Colonic mucosa (tissue), 4 donors: ENCODE measurements around the gene POLR3C. TPM values are rescaled to one million over a fixed set of nuclear protein-coding genes. Genes with fewer than 3 reads are reported as not detected.
"Not testable (repeated sequence)": the region's sequence is repeated elsewhere in the genome, so short reads cannot be mapped to it uniquely, and the experiment has no call there.

Experiments used
- DNase-seq: peaks from one replicate; pipeline ENCODE4 v3.0.0-alpha.2; 2020
- H3K27ac ChIP-seq: fragments of 200-600 bp; one replicate; pipeline ENCODE4 v1.8.0; 2021
- H3K27me3 ChIP-seq: fragments of 200-600 bp; one replicate; pipeline ENCODE4 v1.8.0; 2021
- H3K36me3 ChIP-seq: fragments of 200-600 bp; one replicate; pipeline ENCODE4 v1.8.0; 2021
- H3K4me1 ChIP-seq: fragments of 200-600 bp; one replicate; pipeline ENCODE4 v1.8.0; 2021; ENCODE audit warnings: mild to moderate bottlenecking
- H3K4me3 ChIP-seq: fragments of 200-600 bp; one replicate; pipeline ENCODE4 v1.8.0; 2021
- H3K9ac ChIP-seq, 2 donors: one replicate each; pipeline ENCODE4 v1.7.0; 2013; ENCODE audit warnings: control low read depth in 2 of 2, low read depth in 2 of 2, low read length in 2 of 2
- H3K9me3 ChIP-seq: fragments of 200-600 bp; one replicate; pipeline ENCODE4 v1.8.0; 2021
- CTCF ChIP-seq: fragments of 200-600 bp; IDR thresholded peaks from one replicate; pipeline ENCODE4 v1.8.0; 2022; ENCODE audit warnings: antibody characterized with exemption, mild to moderate bottlenecking
- intact Hi-C: fragments of 100-400 bp; cut with DNase I; formaldehyde crosslinking; loops from one replicate; pipeline ENCODE4 v1.14.1; 2022
- total RNA-seq, 2 donors: library from RNA; stranded (reverse); fragmentation: NEBNext Ultra II Directional in 1 of 2; extraction: Animal tissue kit (Norgen Biotek cat#: 25700) in 1 of 2; gene quantifications; one replicate each; pipeline ENCODE4 v1.2.1, GENCODE V29; 2021
- donor health status: healthy.
- donor health status: DM: no; HTN: no; CAD: no.
- donor health status: DM: no; HTN: no; CAD: no.

POLR3C gene
- total RNA-seq, 2 donors from 2014 or later, result 17.2 to 18.8 TPM

GRCh38 chr1:145806408-145806807, 17.6 kb upstream of the POLR3C start:
- intact Hi-C loops, result no loop called here
- Histone ChIP-seq H3K4me1 (no peaks in the 10 kb centered on the region), H3K27ac (no peak overlapping the region), H3K9me3 (no peaks in the 10 kb centered on the region), H3K4me3 (no peak overlapping the region), H3K9ac (no peak overlapping the region), H3K36me3 (no peaks in the 10 kb centered on the region), H3K27me3 (no peaks in the 10 kb centered on the region)
- TF ChIP-seq CTCF, result no peak
- no peak for DNase-seq

GRCh38 chr1:145806844-145807243, 17.2 kb upstream of the POLR3C start:
- Histone ChIP-seq H3K27me3 (no peaks in the 10 kb centered on the region), H3K4me3 (no peak overlapping the region), H3K36me3 (no peaks in the 10 kb centered on the region), H3K27ac (no peak overlapping the region), H3K4me1 (no peaks in the 10 kb centered on the region), H3K9ac (no peak overlapping the region), H3K9me3 (no peaks in the 10 kb centered on the region)
- DNase-seq, result no peak
- no peak for TF ChIP-seq CTCF
- intact Hi-C loops, result no loop called here

- H3K27me3 ChIP-seq, H3K9ac ChIP-seq, H3K4me3 ChIP-seq, DNase-seq, H3K4me1 ChIP-seq, H3K9me3 ChIP-seq, H3K36me3 ChIP-seq, H3K27ac ChIP-seq, intact Hi-C loops: not testable (repeated sequence)
Observed at GRCh38 chr1:145812977-145813810, 10.8 kb upstream of the POLR3C start.

GRCh38 chr1:145818095-145818494, 5.9 kb upstream of the POLR3C start:
- DNase-seq, intact Hi-C loops, H3K27ac ChIP-seq, H3K27me3 ChIP-seq, H3K4me3 ChIP-seq, H3K9me3 ChIP-seq, H3K9ac ChIP-seq, H3K4me1 ChIP-seq, H3K36me3 ChIP-seq: not testable (repeated sequence)

- intact Hi-C loops, H3K4me1 ChIP-seq, H3K9ac ChIP-seq, H3K36me3 ChIP-seq, H3K4me3 ChIP-seq, DNase-seq, H3K27ac ChIP-seq, H3K27me3 ChIP-seq, H3K9me3 ChIP-seq: not testable (repeated sequence)
Observed at GRCh38 chr1:145822779-145823331, 1.1 kb upstream of the POLR3C start.

- peak overlapping the region; percentile 82 for H3K4me3 ChIP-seq
- H3K27ac ChIP-seq, result peak overlapping the region; percentile 93
- H3K36me3 ChIP-seq, result peaks cover 4% of the 10 kb centered on the region
- DNase-seq, result no peak
- no peaks in the 10 kb centered on the region for H3K9me3 ChIP-seq
- no peaks in the 10 kb centered on the region for H3K4me1 ChIP-seq
- H3K27me3 ChIP-seq, result no peaks in the 10 kb centered on the region
- no peak for TF ChIP-seq CTCF
- intact Hi-C loops, result no loop called here
- H3K9ac ChIP-seq, result peak overlapping the region; percentile 87 to 94
Observed at GRCh38 chr1:145824499-145824842, 471 bp downstream of the POLR3C start.

- DNase-seq, result no peak
Observed at GRCh38 chr1:145826030-145826429, 2.0 kb downstream of the POLR3C start.

More at GRCh38 chr1:145826030-145826429, 2.0 kb downstream of the POLR3C start:
- intact Hi-C loops, result no loop called here
- TF ChIP-seq CTCF, result no peak
- Histone ChIP-seq H3K36me3 (peaks cover 4% of the 10 kb centered on the region), H3K4me3 (no peak overlapping the region), H3K27ac (no peak overlapping the region), H3K9ac (no peak overlapping the region), H3K27me3 (no peaks in the 10 kb centered on the region), H3K9me3 (no peaks in the 10 kb centered on the region), H3K4me1 (no peaks in the 10 kb centered on the region)
